Measurements from ENCODE around the gene FAM187B.

The FAM187B gene

GRCh38 chr19:35228177-35228930 lies at the start of gene FAM187B:
Gene FAM187B, minus strand, starts transcription at chr19:35228739. Its CDS starts 59 bp downstream, at chr19:35228680.
- no peak for DNase-seq (ENCODE audit: low read depth in 3 of 3)

DNA sequence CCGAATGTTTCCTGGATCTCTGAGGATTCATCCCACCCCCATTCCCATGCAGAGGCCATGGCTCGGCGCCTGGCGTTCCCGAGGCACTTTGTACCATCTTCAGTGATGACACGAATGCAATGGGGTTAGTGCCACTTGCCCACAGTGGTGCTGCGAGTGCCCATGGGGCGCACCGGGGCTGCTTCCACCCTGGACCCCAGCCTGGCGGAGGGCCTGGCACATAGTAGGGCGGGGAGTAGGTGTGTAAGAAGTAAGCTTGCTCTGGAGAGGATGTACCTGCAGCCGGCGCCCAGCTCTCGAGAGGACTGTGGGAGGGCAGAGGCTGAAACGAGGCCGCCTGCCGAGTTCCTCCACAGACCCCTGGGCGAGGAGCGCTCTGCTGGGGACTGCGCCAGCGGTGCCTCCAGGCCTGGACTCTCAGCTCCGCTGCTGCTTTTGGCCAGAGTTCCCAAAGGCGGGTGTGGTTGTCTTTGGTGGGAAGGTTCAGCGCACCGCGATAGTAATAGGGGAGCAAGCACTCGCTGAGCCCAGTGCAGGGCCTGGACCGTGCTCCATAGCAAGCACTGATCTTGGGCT lies 48.3 kb upstream of the FAM187B start:
- DNase-seq (ENCODE audit: low read depth in 3 of 3), result no peak

GRCh38 chr19:35274323-35274722 lies 45.8 kb upstream of the FAM187B start:
- no peak for DNase-seq (ENCODE audit: low read depth in 3 of 3)

GRCh38 chr19:35273686-35274259 lies 45.2 kb upstream of the FAM187B start:
- no peak for DNase-seq (ENCODE audit: low read depth in 3 of 3)

DNA sequence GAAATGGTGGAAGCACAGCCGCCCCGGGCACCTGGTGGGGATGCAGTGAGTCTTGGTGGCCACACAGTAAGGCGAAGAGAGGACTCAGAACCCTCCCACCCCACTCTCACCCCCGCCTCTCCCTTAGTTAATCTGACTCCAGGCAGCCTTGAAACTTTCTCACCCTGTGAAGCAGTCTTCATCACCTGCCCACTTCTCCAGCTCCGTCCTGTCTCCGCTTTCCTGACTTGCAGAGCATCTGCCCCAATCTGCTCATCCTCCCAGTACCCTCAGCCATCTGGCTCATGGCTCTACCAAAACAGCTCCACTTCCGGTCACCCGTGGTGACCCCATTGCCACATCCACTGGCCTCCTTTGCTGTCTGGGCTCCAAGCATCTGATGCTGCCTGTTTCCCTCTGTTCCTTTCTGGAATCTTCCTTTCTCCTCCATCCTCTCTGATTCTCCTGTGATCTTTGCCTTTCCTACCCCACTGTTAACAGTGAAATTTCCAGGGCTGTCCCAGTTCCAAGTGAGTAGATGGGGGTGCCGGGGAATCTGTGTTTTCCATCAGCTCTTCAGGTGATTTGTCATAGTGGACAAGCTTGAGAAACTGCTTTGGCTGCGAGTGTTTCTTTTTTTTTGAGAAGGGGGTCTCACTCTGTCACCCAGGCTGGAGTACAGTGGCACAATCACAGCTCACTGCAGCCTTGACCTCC lies 44.6 kb upstream of the FAM187B start:
- no peak for DNase-seq (ENCODE audit: low read depth in 3 of 3)

GRCh38 chr19:35272122-35272719 lies 43.7 kb upstream of the FAM187B start:
- no peak for DNase-seq (ENCODE audit: low read depth in 3 of 3)

- no peak for DNase-seq (ENCODE audit: low read depth in 3 of 3)
Measured at GRCh38 chr19:35271546-35271945, 43.0 kb upstream of the FAM187B start.

GRCh38 chr19:35270381-35270811 lies 41.9 kb upstream of the FAM187B start:
- no peak for DNase-seq (ENCODE audit: low read depth in 3 of 3)

GRCh38 chr19:35269438-35270117 lies 41.0 kb upstream of the FAM187B start:
- peak; percentile 51 to 78 (median 54) for DNase-seq (ENCODE audit: low read depth in 3 of 3)

- peak in 1 of 3 experiments; percentile 70 for DNase-seq (ENCODE audit: low read depth in 3 of 3)
Measured at GRCh38 chr19:35268536-35269437, 40.2 kb upstream of the FAM187B start, which contains the start of gene USF2. Gene USF2, plus strand, starts transcription at chr19:35268962. Its CDS starts 140 bp downstream, at chr19:35269102.

GRCh38 chr19:35267818-35268535 lies 39.4 kb upstream of the FAM187B start:
- peak; percentile 45 to 69 (median 60) for DNase-seq (ENCODE audit: low read depth in 3 of 3)

DNA sequence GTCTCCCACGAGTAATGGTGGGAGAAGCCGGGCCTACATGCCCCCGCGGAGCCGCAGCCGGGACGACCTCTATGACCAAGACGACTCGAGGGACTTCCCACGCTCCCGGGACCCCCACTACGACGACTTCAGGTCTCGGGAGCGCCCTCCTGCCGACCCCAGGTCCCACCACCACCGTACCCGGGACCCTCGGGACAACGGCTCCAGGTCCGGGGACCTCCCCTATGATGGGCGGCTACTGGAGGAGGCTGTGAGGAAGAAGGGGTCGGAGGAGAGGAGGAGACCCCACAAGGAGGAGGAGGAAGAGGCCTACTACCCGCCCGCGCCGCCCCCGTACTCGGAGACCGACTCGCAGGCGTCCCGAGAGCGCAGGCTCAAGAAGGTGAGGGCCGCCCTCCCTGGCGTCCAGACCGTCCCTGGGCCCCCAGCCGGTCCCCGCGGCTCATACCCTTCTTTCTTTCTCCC lies 38.8 kb upstream of the FAM187B start:
- peak in 1 of 3 experiments; percentile 42 for DNase-seq (ENCODE audit: low read depth in 3 of 3)

DNA sequence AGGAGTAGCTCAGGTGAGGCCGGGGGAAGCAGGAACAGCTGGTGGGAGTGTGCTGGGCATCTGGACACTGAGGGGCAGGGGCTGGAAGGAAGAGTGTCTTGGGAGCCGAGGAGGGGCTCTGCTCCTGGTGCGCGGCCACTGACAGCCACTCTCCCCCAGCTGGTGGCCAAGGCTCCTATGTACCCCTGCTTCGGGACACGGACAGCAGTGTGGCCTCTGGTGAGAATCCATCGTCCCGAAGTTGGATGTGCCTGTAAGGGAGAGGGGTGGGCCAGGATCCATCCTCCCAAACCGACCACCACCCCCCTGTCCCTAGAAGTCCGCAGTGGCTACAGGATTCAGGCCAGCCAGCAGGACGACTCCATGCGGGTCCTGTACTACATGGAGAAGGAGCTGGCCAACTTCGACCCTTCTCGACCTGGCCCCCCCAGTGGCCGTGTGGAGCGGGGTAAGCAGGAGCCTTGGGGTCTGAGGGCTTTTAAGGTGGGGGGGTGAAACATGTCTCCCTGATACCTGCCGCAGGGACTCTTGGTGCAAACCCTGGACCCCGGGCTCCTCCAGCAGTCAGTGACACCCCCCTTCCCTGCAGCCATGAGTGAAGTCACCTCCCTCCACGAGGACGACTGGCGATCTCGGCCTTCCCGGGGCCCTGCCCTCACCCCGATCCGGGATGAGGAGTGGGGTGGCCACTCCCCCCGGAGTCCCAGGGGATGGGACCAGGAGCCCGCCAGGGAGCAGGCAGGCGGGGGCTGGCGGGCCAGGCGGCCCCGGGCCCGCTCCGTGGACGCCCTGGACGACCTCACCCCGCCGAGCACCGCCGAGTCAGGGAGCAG lies 38.2 kb upstream of the FAM187B start:
- DNase-seq (ENCODE audit: low read depth in 3 of 3), result no peak

DNA sequence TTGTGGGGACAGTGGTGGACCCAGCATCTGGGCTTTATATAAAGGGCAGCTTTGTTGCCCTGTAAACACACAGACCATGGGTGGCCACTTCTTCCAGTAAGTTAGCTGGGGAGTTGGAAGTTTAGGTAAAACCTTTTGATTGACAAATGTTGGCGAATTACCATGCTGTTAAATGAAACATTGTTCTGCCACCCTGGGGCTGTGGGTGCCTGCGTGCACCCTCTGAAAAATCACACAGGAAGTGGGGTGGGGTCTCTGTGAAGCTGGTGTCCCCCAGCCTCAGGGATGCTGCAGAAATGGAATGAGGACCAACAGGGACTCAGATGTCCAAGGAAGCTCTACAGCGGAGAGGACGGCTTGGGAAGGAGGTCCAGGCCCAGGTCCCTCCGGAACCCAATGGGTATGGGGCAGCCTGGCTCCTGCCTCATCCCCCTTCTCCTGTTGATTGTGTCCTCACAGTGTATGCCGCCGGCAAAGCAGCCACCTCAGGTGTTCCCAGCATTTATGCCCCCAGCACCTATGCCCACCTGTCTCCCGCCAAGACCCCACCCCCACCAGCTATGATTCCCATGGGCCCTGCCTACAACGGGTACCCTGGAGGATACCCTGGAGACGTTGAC lies 37.5 kb upstream of the FAM187B start:
- no peak for DNase-seq (ENCODE audit: low read depth in 3 of 3)

DNA sequence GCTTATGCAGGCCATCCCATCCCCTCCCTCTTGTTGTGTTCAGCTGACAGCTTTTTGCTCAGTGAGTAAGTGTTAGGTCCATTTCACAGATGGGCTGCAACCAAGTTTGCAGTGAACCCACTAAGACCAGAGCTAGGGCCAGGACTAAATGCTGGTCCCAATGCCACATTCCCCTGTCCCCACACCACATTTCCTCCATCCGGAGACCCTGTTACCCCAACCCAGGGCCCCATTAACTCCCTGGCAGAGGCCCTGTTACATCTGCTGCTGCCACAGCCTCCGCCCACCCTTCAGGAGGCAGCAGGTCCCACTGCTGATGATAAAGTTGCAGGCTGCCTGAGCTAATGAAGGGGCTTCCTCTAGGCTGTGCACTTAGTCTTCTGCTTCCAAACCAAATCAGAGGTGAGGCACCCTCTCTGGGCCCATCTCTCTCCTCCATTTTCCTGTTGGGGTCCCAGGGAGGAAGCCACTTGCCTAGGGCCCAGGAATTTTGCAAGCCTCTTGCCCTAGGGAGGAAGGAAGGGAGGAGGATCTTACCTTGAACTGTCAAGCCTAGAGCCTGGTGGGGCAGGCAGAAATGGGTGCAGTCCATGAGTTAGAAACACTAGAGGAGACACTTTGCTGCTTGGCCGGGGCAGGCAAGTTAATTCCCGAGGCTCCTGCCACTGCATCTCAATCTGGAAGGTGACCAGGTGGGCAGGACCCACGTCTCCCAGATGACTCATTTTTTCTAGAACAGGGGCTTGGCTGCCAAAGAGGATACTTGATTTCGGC lies 36.8 kb upstream of the FAM187B start:
- DNase-seq (ENCODE audit: low read depth in 3 of 3), result no peak

DNA sequence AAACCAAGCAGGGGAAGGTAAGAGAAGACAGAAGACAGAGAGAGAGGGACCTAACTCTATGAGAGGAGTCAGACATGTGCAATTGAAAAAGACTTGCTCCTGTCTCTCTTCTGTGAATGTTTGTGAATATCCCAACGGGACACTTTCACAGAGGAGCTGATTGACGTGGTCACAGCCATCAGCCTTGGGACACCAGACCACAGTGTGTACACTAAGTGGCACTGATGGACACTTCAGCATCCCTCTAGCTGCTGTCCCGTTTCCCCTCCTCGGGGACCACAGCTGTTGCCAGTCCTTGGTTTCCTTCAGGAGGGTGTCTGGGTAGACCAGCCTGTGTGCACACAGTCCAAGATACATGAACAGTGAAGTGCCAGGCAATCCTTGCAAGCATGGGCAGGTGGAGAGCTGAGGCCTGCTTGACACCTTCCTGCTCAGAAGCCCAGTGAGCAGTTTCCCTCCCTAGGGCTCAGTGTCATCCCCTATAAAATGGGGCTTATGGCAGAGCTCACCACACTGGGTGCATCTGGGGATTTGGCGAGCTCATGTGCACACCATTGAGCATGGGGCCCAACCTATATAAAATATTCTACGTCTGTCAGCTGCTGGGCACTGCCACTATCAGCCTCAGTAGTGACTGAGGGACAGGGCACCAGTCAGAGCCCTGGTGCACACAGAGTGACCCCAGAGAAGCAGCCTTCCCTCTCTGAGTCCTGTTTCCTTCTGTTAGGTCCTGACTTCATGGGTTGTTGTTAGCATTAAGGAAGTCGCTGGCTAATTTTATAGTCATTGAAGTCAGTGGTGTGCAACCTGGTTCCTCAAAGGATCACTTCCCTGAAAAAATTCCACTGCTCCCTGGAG lies 36.0 kb upstream of the FAM187B start:
- DNase-seq (ENCODE audit: low read depth in 3 of 3), result no peak
